Breast epithelium (tissue), 3 donors: Measurements from ENCODE around the gene MFAP5.

Experiments used
- POLR2A ChIP-seq: fragments of 450-650 bp; IDR thresholded peaks from one replicate; pipeline ENCODE4 v1.6.1; 2016; ENCODE audit warnings: antibody characterized with exemption, mild to moderate bottlenecking, moderate library complexity
- TF ChIP-seq, protein P1 (sequence below), 3 donors: fragments of 450-650 bp; IDR thresholded peaks; one replicate each; pipeline ENCODE4 v1.5.1; 2016 to 2017; ENCODE audit warnings: antibody characterized with exemption in 3 of 3, mild to moderate bottlenecking in 3 of 3, moderate library complexity in 3 of 3

DNA sequence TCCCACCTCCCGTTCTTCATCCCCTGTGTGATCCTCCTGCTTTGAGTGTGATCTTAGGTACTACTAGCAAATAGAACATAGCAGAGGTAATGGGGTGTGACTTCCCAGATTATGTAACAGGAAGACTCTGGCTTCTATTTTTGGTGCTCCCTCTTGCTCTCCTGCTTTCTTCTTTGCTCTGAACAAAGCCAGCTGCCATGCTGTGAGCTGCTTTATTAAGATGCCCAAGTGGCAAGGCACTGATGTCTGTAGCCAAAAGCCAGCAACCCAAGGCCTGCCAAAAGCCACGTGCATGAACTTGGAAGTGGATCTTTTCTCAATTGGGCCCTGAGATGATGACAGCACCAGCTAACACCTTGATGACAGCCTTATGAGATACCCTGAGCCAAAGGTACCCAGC is 5.8 kb upstream of the MFAP5 start:
- TF ChIP-seq, protein P1, sequence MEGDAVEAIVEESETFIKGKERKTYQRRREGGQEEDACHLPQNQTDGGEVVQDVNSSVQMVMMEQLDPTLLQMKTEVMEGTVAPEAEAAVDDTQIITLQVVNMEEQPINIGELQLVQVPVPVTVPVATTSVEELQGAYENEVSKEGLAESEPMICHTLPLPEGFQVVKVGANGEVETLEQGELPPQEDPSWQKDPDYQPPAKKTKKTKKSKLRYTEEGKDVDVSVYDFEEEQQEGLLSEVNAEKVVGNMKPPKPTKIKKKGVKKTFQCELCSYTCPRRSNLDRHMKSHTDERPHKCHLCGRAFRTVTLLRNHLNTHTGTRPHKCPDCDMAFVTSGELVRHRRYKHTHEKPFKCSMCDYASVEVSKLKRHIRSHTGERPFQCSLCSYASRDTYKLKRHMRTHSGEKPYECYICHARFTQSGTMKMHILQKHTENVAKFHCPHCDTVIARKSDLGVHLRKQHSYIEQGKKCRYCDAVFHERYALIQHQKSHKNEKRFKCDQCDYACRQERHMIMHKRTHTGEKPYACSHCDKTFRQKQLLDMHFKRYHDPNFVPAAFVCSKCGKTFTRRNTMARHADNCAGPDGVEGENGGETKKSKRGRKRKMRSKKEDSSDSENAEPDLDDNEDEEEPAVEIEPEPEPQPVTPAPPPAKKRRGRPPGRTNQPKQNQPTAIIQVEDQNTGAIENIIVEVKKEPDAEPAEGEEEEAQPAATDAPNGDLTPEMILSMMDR (IDR thresholded peaks at IDR 0.05) = no peak
- no peak for TF ChIP-seq POLR2A
